ENCODE data around the gene RPS15. TPM values are rescaled to one million over a fixed set of nuclear protein-coding genes. Genes with fewer than 3 reads are reported as not detected.
"Not testable (repeated sequence)": the region's sequence is repeated elsewhere in the genome, so short reads cannot be mapped to it uniquely, and the experiment has no call there.

Gene RPS15
- total RNA-seq, 1 experiment from 2014 or later = 2,084 TPM

- no peak for DNase-seq (ENCODE audit: low read depth)
Observed at GRCh38 chr19:1467490-1468273, 29.5 kb downstream of the RPS15 start.

- no peak for DNase-seq (ENCODE audit: low read depth)
Observed at GRCh38 chr19:1468274-1468820, 30.2 kb downstream of the RPS15 start.

GRCh38 chr19:1468821-1469254 lies 30.6 kb downstream of the RPS15 start:
- DNase-seq (ENCODE audit: low read depth) = no peak

- no peak for DNase-seq (ENCODE audit: low read depth)
Observed at GRCh38 chr19:1469255-1470054, 31.3 kb downstream of the RPS15 start.

GRCh38 chr19:1470055-1470304 lies 31.8 kb downstream of the RPS15 start:
- DNase-seq (ENCODE audit: low read depth) = no peak

- DNase-seq (ENCODE audit: low read depth) = no peak
Observed at GRCh38 chr19:1470305-1471009, 32.3 kb downstream of the RPS15 start.

GRCh38 chr19:1471010-1471514 lies 32.9 kb downstream of the RPS15 start:
- no peak for DNase-seq (ENCODE audit: low read depth)

- no peak for DNase-seq (ENCODE audit: low read depth)
Observed at GRCh38 chr19:1471515-1472160, 33.4 kb downstream of the RPS15 start.

GRCh38 chr19:1472231-1473084 lies 34.3 kb downstream of the RPS15 start:
- no peak for DNase-seq (ENCODE audit: low read depth)

GRCh38 chr19:1473085-1473851 lies 35.1 kb downstream of the RPS15 start:
- no peak for DNase-seq (ENCODE audit: low read depth)

- no peak for DNase-seq (ENCODE audit: low read depth)
Observed at GRCh38 chr19:1474011-1474764, 36.0 kb downstream of the RPS15 start.

GRCh38 chr19:1474765-1475351 lies 36.7 kb downstream of the RPS15 start:
- no peak for DNase-seq (ENCODE audit: low read depth)

- no peak for DNase-seq (ENCODE audit: low read depth)
Observed at GRCh38 chr19:1475751-1476437, 37.7 kb downstream of the RPS15 start.

GRCh38 chr19:1477056-1477455 lies 38.9 kb downstream of the RPS15 start:
- not testable (repeated sequence) for DNase-seq (ENCODE audit: low read depth)

GRCh38 chr19:1478934-1479707 lies 40.9 kb downstream of the RPS15 start, which contains the start of gene C19orf25:
C19orf25 (minus strand) TSS chr19:1479215; CDS start chr19:1478903, 312 bp downstream.
- peak; percentile 92 for DNase-seq (ENCODE audit: low read depth)

- no peak for DNase-seq (ENCODE audit: low read depth)
Observed at GRCh38 chr19:1481224-1481892, 43.2 kb downstream of the RPS15 start.

All from HT1080 (cell line).